HUDEP-2 (cell line): ENCODE data around the gene HDGF.

Experiments
- DNase-seq, 76 experiments: peaks; one replicate each; lab custom pipeline; 2025; ENCODE audit not compliant: unreplicated experiment in 76 of 76; lab: John Stamatoyannopoulos, UW

HDGF gene

DNA sequence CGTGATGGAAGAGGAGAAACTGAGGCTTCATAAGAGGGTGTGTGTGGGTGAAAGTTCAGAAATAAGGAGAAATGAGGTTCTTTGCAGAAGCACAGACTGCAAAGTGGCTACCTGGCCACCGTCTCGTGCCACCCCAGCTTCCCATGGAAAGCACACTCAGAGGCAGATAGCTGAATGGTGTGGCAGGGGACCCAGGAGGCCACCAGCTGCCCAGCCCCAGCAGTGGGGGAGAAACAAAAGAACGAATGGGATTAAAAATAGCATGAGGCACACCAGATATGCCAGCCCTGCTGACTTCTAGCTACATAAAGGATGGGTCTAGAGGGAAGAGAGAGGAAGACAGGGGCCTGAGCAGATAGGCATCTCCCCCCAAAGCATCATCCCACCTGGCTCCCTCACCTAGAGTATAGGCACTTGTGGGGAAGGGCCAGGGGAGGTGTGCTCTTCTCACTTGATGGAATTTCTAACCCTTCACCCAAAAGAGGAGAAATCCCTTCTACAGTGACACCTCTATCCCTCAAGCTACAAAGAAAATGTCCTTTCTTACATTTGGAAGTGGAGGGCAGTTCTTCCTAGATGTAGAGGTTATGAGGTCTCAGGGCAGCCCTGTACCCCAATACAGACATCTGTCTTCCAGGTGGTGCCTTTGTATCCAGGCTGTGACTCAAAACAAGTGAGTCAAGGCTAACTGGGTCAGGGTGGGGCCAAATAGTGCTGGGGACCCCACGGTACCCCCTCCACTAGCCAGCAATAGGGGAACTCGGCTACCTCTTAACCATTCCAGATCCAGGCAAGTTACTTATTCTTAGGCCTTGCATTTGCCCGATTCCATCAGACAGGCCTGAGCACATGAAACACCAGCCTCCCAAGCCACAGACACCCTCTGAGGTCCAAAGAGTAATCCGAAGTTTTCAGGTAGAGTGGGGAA is 3.5 kb downstream of the HDGF start:
- no peak for DNase-seq

DNA sequence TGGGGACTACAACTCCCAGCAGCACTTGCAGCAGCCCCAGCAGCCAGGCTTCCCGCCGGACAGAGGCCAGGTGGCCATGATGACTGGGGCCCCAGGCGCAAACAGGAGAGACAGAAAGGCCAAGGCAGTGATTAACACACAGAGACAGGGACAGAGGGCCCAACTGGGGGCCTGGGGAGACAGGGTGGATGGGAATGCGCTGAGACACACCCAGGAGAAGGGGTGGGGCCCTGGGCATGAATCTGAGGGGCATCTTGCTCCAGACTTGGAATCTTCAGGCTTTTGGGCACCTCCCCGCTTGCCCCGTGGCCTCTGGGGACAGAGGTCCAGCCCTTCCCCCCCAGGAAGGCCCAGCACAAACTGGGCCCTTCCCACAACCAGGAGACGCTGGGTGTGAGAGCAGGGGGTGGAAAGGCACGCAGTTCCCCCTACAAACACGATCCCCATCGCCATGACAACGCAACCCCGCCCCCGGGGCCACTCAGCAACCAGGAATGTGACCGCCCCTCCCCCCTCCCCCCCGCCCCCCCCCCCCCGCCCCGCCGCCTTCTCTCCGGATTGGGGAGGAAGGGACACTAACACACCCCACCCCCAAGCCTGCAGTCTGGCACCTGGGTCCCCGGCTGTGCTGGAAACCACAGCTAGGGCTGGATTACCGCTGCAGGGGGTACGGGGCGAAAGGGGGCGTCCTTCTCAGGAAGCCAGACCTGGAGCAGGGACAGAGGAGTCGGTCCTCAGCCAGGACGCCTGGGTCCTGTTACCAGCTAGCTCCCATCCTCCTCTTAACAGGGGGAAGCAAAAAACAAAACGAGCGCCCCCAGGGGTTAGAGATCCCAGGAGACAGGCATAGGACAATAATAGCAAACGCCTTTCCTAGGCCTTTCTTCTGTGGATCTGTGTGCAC is 4.5 kb downstream of the HDGF start:
- peak in 51 of 76 experiments; percentile 16 to 76 (median 52) for DNase-seq

DNA sequence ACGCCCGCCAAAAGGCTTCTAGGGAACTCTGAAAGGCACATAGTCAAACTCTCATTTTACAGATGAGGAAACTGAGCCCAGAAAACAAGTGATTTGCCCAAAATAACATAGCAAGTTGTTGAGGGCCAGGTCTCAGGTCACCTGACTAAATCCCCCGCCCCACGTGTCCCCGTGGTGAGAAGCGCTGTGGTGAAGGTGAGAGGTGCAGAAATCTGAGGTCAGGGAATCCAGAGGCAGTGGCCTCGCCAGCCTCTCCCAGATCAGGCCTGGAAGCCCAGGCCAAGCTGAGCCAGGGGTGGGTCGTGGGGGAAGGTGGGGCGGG is 5.1 kb downstream of the HDGF start:
- DNase-seq = peak in 1 of 76 experiments; percentile 14

DNA sequence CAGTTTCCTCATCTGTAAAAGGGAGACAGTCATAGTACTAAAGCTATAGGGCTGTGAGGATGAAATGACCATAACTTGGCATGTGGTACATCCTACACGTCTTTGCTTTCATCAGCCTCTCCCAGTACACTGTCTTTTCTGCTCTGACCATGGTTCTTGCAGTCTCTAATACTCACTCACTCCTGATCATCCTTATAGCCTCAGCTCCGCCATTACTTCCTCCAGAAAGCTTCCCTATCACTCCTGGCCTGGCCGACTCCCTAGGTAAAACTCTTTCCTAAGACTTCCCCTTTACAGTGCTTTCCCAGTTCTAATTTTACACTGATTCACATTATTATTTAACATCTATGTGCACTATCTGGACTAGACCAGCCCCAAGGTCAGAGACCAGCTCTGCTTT is 5.6 kb downstream of the HDGF start:
- no peak for DNase-seq

DNA sequence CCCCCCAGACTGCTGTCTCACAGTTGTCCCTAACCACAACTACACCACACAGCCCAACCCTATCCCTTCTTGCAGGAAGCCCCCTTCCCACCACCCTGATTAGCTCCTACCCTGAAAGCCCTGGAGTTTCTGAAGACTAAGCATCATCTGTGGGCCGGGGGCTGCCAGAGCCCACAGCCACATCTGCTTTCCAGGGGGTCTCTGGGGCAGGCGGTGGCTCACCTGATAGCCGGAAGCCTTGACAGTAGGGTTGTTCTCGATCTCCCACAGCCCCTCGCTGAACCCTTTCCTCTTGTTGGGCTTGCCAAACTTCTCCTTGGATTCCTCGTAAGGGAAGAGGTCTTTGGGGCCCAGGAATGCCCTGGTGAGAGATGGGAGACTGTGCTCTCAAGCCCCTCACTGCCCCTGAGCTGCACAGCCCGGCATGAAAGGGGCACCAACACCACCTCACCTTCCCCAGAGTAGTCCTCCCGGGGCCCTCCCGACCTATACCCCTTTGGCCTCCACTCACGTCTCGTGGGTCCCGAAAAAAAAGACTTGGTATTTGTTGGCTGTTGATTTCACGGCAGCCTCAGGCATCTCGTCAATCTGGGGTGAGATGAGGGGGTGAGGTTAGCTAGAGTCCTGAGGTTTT is 6.6 kb downstream of the HDGF start:
- DNase-seq = no peak

DNA sequence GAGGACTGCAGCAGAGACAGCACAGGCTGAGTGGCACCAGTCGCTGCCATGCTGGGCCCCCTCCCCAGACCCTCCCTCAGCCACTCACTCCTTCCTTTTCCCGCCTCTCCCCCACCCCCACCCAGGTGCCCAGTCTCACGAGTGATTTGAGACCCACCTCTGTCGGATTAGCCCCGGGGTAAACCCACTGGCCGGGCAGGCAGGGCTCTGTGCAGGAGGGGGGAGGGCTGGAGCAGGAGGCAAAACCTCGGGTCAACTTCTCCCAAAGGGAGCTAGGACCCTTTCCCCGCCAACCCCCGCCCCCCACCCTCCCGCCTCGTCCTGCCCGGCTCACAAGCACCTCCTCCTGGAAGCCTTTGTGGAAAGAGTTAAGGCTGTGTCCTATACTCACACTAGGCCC is 7.1 kb downstream of the HDGF start:
- DNase-seq = no peak

DNA sequence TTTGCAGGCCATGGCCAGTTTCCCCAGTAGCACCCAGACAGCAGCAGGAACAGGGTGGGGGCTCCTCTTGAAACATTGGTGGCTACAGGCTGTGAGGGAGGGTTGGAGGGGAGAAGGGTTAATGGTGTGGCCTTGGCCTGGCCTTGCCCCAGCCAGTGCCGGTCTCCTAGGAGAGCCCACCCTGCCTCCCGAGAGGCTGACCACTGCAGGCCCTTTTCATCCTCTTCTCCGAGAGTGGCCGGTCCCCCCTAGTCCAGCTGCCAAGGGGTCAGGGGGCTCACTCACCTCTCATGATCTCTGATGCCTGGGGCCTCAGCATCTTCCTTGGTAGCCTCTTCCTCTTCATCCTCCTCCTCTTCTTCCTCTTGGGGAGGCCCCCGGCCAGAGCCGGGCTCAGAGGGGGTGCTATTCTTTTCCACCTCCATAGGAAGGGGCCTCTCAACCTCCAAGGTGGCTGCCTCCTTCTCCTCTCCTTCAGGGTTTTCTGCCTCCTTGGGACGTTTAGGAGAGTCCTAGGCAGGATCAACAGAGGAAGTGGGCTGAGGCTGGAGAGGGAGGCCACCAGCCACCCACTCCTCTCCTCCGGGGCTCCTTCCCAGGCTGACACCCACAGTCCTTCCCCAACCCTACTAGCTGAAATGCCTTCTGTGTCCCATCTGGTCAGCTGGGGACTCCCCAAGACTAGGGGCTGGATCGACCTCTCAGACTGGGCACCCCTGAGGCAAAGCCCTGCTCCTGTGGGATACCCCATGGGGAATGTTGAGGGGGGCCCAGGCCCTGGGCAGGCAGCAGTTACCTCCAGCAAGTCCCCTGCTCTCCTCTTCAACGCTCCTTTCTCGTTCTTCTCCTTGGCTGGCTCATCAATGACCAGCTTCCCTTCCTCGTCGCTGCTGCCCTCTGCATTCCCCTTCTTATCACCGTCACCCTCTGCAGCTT is 7.8 kb downstream of the HDGF start:
- DNase-seq = no peak

DNA sequence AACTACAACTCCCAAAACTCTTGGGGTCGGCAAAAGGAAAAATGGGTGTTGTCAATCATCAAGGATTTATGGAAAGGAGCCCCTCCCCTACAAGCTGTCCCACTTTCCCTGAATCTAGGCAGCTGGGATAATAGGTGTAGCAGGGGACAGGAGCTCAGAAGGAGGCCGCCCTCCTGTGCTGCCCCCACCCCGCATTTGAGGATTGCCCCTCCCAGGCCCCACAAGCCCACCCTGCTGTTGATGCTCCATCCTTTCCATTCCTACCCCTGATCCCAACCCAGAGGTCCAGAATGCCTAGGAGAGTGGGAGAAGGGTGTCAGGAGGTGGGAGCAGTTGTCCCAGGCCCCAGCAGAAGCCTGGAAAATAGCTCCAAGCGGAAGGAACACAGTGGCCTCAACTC is 8.7 kb downstream of the HDGF start:
- no peak for DNase-seq

DNA sequence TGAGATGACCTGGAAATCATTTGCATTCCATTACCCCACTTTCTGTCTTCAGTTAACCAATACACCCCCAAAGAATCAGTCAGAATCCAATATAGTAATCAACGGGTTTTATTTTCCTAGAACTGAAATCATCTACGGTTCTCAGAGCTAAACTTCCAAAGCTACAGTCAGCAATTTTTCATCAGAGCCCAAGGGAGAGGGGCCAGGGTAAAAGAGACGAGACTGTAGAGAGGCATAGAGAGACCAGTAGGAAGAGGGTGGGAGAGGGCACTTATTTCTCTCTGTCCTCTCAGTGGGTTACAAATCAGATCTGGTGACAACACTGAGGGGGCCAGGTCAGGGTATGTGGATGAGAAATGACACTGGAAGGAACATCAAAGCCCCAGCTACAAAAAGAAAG is 9.5 kb downstream of the HDGF start:
- no peak for DNase-seq

DNA sequence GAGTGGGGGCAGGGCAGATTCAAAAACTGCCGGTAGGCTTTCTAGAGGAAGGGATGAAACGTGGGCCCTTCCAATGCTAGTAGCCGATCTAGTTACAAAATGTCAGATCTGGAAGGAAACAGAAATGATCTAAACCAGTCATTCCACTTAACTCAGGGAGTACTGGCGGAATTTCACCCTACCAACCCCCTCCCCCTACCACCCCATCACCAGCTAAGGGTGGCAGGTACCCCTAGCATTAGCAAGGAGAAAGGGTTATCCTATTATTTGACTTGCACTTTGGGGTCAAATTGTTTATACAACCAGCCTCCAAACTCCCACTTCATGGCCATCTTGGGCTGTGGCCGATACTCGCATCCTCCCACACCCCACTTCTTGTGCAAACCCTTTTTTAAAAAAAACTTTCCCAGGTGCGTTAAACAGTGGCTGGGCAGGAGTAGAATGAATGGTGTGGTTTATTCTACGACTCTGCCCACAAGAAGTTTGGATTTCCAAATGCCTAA is 9.9 kb downstream of the HDGF start:
- DNase-seq = no peak

DNA sequence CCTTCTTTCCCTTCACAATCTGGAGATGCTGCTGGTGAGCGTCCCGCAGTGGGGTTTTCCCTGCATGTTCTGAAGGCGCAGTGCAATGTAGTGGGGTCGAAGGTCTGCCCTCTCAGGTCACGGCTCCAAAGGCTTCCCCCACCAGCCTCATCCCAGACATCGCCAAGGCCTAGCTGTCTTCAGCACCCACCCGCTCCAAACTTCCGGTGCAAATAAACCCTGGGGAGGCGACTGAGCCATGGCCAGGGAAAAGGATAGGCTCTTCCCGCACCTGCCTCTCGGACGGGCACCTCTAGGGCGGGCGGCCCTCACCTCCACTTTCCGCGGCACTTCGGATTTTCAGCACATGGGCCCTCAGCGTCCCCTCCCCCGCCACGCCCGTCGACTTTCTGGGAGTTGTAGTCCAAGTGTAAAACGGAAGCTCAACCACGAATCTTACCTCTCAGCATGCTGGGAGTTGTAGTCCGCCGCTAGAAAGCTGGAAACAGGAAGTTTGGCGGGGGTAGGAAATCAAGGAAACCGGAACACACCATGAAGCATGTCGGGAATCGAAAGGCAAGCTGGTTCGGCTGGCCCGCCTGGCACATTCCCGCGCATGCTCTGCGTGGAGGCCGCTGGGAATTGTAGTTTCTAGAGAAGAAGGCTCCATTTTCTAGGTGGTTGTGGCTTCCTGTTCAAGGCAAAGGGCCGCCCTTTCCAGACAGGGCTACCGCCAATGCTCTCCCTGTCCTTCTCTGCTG is 10.6 kb downstream of the HDGF start, which contains the start of gene MRPL24:
Gene MRPL24 (minus strand): TSS at position 348 of the 740 bp plus-strand sequence. CDS start 2,384 bp downstream, outside the sequence.
- peak in 75 of 76 experiments; percentile 67 to 99 (median 96) for DNase-seq

DNA sequence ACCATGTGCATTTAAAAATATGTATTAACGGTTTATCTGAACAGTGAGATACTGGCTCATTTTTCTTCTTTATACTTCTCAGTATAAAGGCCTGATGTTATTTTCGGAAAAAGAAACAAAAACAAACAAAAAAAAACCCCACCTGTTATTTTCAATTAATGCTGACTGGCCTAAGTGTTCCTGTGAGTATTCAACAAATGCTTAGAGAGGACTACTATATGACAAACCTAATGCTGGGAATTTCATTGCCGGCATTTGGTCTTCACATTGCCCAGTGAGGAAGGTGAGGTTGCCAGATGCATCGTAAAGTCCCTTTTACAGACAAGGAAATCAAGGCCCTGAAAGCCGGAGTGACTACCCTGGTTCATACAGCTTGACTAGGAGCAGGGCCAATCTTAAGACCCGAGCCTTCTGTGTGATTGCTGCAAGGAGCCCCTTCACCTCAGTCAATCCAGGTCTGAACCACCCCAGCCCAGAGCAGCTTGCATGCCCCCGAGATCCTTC is 11.2 kb downstream of the HDGF start:
- peak in 10 of 76 experiments; percentile 10 to 65 (median 32) for DNase-seq

DNA sequence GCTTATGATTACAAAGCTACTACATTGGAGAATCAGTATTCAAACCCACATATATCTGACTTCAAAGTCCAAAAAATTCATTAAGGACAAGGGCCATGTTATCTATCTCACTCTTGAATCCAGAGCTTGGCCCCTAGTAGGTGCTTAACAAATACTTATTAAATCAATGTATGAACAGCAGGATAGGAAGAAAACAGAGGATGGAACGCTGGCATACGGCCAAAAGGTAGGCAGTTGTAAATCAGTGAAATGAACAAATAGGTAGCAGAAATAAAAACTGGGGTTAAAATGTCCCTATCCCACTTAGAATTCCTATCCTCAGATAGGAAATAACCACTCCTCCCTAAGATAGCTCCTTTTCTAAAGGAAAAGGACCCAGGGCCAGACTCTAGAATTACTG is 12.6 kb downstream of the HDGF start:
- DNase-seq = no peak

DNA sequence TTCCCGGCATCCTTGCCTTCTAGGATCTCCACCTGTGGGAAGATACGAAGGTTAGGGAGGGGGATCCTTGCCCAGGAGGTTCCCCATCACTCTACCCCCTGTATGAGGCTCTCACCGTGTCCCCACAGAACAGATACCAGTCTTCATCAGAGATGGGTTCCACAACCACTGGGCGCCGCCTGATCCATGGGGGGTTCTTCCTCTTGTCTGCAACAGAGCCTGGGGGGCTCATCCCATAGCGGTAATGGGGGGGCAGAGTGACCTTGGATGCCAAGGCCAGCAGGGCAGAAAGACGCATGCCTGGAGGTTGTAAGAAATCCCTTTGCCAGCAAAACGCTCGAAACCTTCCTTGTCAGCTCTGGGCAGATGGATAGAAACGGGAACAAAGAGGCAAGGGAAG is 13.1 kb downstream of the HDGF start:
- DNase-seq = no peak

DNA sequence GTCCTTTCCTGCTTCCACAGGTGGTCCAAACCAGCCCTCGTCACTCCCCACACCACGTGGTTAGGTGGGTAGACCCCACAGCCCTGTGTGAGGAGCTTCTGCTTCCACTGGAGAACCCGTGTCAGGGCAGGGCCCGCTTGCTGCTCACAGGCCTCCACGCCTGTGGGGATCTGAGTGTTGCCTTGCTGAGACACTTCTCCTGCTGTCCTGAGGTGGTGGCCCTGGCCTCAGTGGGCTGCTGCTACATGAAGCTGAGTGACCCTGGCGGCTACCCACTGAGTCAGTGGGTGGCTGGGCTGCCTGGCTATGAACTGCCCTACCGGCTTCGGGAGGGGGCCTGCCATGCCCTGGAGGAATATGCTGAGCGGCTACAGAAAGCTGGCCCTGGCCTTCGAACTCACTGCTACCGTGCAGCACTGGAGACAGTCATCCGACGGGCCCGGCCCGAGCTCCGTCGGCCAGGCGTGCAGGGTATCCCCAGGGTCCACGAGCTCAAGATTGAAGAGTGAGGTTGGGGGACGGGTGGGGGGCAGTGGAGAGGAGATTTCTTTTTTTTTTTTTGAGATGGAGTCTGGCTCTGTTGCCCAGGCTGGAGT is 17.4 kb downstream of the HDGF start:
- DNase-seq = no peak

DNA sequence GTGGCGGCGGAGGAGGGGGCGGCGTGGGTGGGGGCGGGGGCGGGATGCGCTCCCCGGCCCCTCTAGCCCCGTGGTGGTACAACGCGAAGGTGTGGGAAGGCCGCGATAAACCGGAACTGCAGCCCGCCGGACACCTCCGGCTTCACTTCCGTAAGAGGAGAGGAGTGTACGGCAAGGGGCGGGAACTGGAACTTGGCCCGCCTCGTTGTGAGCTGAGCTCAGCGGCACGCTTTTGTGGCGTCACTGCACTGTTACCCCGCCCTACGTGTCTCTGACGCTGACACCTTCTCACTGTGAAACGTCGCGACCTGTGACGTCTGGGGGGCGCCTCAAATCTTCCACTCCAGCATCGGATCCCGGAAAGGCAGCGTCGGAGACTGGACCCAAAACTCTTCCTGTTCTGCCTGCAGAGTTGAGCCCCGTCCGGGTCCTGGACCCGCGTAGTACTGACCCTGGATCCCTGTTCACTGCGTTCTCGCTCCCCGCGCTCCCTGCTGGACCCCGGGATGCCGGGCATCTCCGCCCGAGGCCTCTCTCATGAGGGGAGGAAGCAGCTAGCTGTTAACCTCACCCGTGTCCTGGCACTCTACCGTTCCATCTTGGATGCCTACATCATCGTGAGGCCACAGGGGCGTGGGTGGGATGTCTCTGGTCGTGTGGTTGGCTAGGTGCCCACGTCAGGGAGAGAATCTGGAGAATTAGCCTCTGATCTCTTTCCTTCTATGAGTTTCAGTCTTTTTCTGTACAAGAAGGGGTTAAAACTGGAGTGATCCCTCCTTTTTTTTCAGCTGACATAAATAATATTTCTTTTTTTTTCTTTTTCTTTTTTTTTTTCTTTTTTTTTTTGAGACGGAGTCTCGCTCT is 22.6 kb downstream of the HDGF start, which contains the start of gene ISG20L2:
Gene ISG20L2 (minus strand): TSS at position 168 of the 864 bp plus-strand sequence. CDS start 1,114 bp downstream, outside the sequence.
- DNase-seq = peak in 74 of 76 experiments; percentile 73 to 96 (median 90)

DNA sequence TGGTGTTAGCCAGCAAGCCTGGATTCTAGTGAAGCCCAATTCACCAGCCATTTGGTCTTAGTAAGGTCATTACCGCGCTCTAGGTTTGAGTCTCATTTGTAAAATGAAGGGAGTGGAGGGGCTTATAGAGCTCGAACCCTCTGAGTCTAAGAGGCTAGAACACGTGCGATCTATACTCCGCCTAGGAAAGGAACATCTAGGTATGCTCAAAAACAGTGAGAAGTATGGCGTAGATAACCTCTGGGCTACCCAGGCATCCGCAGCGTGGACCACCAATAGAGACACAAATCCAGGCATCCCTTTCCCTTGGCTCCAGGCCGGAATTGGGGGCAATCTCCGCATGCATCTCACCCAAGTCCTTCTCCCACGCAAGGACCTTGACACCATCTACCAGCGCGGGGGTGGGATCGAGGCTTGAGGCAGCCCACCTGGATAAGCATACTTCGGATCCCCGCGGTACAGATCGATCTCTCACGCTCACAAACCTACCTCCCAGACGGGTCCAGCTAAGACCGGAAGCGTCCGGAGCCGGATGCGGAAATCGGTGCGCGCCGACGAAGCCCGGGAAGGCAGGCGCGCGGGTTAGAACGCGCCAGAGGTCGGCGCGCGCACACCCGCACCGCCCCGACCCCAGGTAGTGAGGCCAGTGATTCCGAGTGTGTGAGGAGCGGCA is 23.4 kb downstream of the HDGF start, which contains the start of gene METTL25B:
Gene METTL25B (plus strand): TSS at position 544 of the 673 bp plus-strand sequence. CDS start 636 bp downstream, outside the sequence.
- DNase-seq = peak in 71 of 76 experiments; percentile 35 to 94 (median 75)
